IMR-90 (cell line): ENCODE data around the gene CPNE9. TPM values are rescaled to one million over a fixed set of nuclear protein-coding genes. Genes with fewer than 3 reads are reported as not detected.
A peak's percentile ranks its signal among the peaks of the same experiment; 100 is the strongest.

Source experiments
- ATAC-seq: fragments of 200-7000 bp; cut with Tn5 transposase; 2 replicates; pipeline ENCODE4 v1.9.1; 2020; ENCODE audit warnings: low read depth, mild to moderate bottlenecking, moderate library complexity
- Bru-seq: library from RNA; stranded (reverse); fragments of 400-500 nt; gene quantifications from one replicate; lab custom pipeline; 2021; lab: Mats Ljungman, UMichigan
- BruChase-seq, 2 experiments: library from RNA; stranded (reverse); fragments of 400-500 nt; gene quantifications; one replicate each; lab custom pipeline; 2021; lab: Mats Ljungman, UMichigan
- BruUV-seq: library from RNA; stranded (reverse); fragments of 400-500 nt; replicated peaks from 2 replicates; lab custom pipeline; 2021; lab: Mats Ljungman, UMichigan
- CTCF ChIA-PET: fragments of 300-600 bp; formaldehyde crosslinking; extraction: SDS; loops from one replicate; lab custom pipeline; 2021; ENCODE audit warnings: antibody characterized with exemption; lab: Yijun Ruan, JAX
- POLR2A ChIA-PET: fragments of 300-600 bp; sonication (Branson Sonifier 250); formaldehyde crosslinking; loops from one replicate; lab custom pipeline; 2022; ENCODE audit warnings: antibody characterized with exemption; ENCODE audit not compliant: unreplicated experiment; lab: Charles Lee
- DNase-seq: peaks from one replicate; pipeline ENCODE4 v3.0.0; 2013
- H2AFZ ChIP-seq: replicated peaks from 2 replicates; pipeline ENCODE3; 2013; ENCODE audit warnings: low read length, mild to moderate bottlenecking; ENCODE audit not compliant: poor library complexity
- H2AK5ac ChIP-seq: 2 replicates; pipeline ENCODE4 v1.6.1; 2013; ENCODE audit warnings: low read depth, low read length, inconsistent platforms
- H2AK9ac ChIP-seq: replicated peaks from 2 replicates; pipeline ENCODE3; 2013; ENCODE audit warnings: mild to moderate bottlenecking, low read depth, low read length, moderate library complexity; ENCODE audit not compliant: poor library complexity
- H2BK120ac ChIP-seq: 2 replicates; pipeline ENCODE4 v1.6.1; 2013; ENCODE audit warnings: low read depth, low read length, inconsistent platforms
- H2BK15ac ChIP-seq: 3 replicates; pipeline ENCODE4 v1.6.1; 2013; ENCODE audit warnings: low read depth, low read length, inconsistent platforms
- H2BK20ac ChIP-seq: 2 replicates; pipeline ENCODE4 v1.6.1; 2013; ENCODE audit warnings: low read depth, mild to moderate bottlenecking, inconsistent platforms, low read length, moderate library complexity
- H2BK5ac ChIP-seq: 2 replicates; pipeline ENCODE4 v1.6.1; 2013; ENCODE audit warnings: mild to moderate bottlenecking, low read depth, low read length, inconsistent platforms; ENCODE audit not compliant: poor library complexity, severe bottlenecking
- H3K14ac ChIP-seq: replicated peaks from 2 replicates; pipeline ENCODE4 v1.6.1; 2013; ENCODE audit warnings: low read depth, low read length, inconsistent platforms
- H3K18ac ChIP-seq: 2 replicates; pipeline ENCODE4 v1.6.1; 2013; ENCODE audit warnings: low read depth, low read length, control low read depth
- H3K23ac ChIP-seq: 2 replicates; pipeline ENCODE4 v1.6.1; 2013; ENCODE audit warnings: low read depth, low read length, inconsistent platforms
- H3K27ac ChIP-seq: 2 replicates; pipeline ENCODE4 v1.5.1; 2013; ENCODE audit warnings: mild to moderate bottlenecking, control low read depth, low read length; ENCODE audit not compliant: insufficient read depth
- H3K27me3 ChIP-seq: 2 replicates; pipeline ENCODE4 v1.6.1; 2013; ENCODE audit warnings: low read length; ENCODE audit not compliant: control insufficient read depth, insufficient read depth
- H3K36me3 ChIP-seq: 2 replicates; pipeline ENCODE4 v1.6.1; 2013; ENCODE audit warnings: low read length, mixed read lengths; ENCODE audit not compliant: control insufficient read depth, insufficient read depth
- H3K4ac ChIP-seq: 2 replicates; pipeline ENCODE4 v1.6.1; 2013; ENCODE audit warnings: low read depth, low read length, inconsistent platforms
- H3K4me1 ChIP-seq: 2 replicates; pipeline ENCODE4 v1.6.1; 2013; ENCODE audit warnings: low read length, mixed read lengths; ENCODE audit not compliant: control insufficient read depth, insufficient read depth
- H3K4me2 ChIP-seq: 2 replicates; pipeline ENCODE4 v1.6.1; 2013; ENCODE audit warnings: low read depth, mild to moderate bottlenecking, control low read depth, low read length, moderate library complexity
- H3K4me3 ChIP-seq: 2 replicates; pipeline ENCODE4 v1.5.1; 2013; ENCODE audit warnings: low read depth, mild to moderate bottlenecking, control low read depth, low read length, moderate library complexity; ENCODE audit not compliant: insufficient read depth
- H3K56ac ChIP-seq: 2 replicates; pipeline ENCODE4 v1.6.1; 2013; ENCODE audit warnings: low read length, inconsistent platforms; ENCODE audit not compliant: insufficient read depth; ENCODE audit errors: extremely low read depth
- H3K79me1 ChIP-seq, 2 experiments: 2 replicates each; pipeline ENCODE4 v1.6.1; 2013; ENCODE audit warnings: low read length in 2 of 2, inconsistent platforms in 1 of 2, low read depth in 1 of 2
- H3K9ac ChIP-seq: 2 replicates; pipeline ENCODE4 v1.6.1; 2013; ENCODE audit warnings: low read depth, low read length, control low read depth
- H3K9me1 ChIP-seq: 2 replicates; pipeline ENCODE4 v1.6.1; 2013; ENCODE audit warnings: low read length, inconsistent platforms; ENCODE audit not compliant: insufficient read depth
- H3K9me3 ChIP-seq: 2 replicates; pipeline ENCODE4 v1.6.1; 2013; ENCODE audit warnings: low read length; ENCODE audit not compliant: control insufficient read depth, insufficient read depth
- H4K20me1 ChIP-seq: 2 replicates; pipeline ENCODE4 v1.6.1; 2013; ENCODE audit warnings: low read length, inconsistent platforms; ENCODE audit not compliant: insufficient read depth
- H4K5ac ChIP-seq: 2 replicates; pipeline ENCODE4 v1.6.1; 2013; ENCODE audit warnings: mild to moderate bottlenecking, low read depth, low read length, control low read depth
- H4K8ac ChIP-seq, 2 experiments: 2 replicates each; pipeline ENCODE4 v1.6.1; 2013; ENCODE audit warnings: low read depth in 2 of 2, low read length in 2 of 2, control low read depth in 1 of 2, inconsistent platforms in 1 of 2
- H4K91ac ChIP-seq: 2 replicates; pipeline ENCODE4 v1.6.1; 2013; ENCODE audit warnings: low read depth, low read length, inconsistent platforms; ENCODE audit not compliant: insufficient read depth
- BHLHE40 ChIP-seq: fragments of 150-350 bp; IDR thresholded peaks from 2 replicates; pipeline ENCODE4 v1.6.1; 2016; ENCODE audit warnings: mild to moderate bottlenecking, low read depth, low read length
- ELK1 ChIP-seq: fragments of 150-350 bp; IDR thresholded peaks from 2 replicates; pipeline ENCODE4 v1.6.1; 2016; ENCODE audit warnings: low read depth, mild to moderate bottlenecking, low read length, moderate library complexity, borderline replicate concordance
- MAFK ChIP-seq: IDR thresholded peaks from 2 replicates; pipeline ENCODE4 v1.6.1; 2012; ENCODE audit warnings: low read depth, low read length, improper control_type of control experiment
- MAZ ChIP-seq: IDR thresholded peaks from 2 replicates; pipeline ENCODE4 v1.6.1; 2012; ENCODE audit warnings: low read depth, mild to moderate bottlenecking, low read length, improper control_type of control experiment, moderate library complexity, borderline replicate concordance
- USF2 ChIP-seq: fragments of 150-350 bp; IDR thresholded peaks from 2 replicates; pipeline ENCODE4 v1.6.1; 2017; ENCODE audit warnings: mild to moderate bottlenecking, antibody characterized with exemption, low read length, low read depth
- WGBS, 2 experiments: methylation state at CpG; one replicate each; pipeline versions ENCODE4 v1.1.5 to v1.1.7; 2013; ENCODE audit warnings: missing lambda C conversion rate in 2 of 2; ENCODE audit not compliant: insufficient read length in 1 of 2; ENCODE audit errors: extremely low coverage in 2 of 2; 5-methylcytosine and 5-hydroxymethylcytosine counted together
- dilution Hi-C: fragments of 300-500 bp; cut with HindIII; formaldehyde crosslinking; loops from one replicate; pipeline ENCODE4 v1.14.3; 2018; ENCODE audit warnings: low sequenced_read_pairs; ENCODE audit not compliant: unreplicated experiment
- in situ Hi-C: fragments of 300-500 bp; cut with MboI; formaldehyde crosslinking; loops from 3 replicates; pipeline ENCODE4 v1.14.3; 2019; ENCODE audit warnings: low sequenced_read_pairs, inconsistent platforms, mixed read lengths
- intact Hi-C: fragments of 100-400 bp; cut with micrococcal nuclease; formaldehyde crosslinking; loops from 2 replicates; pipeline ENCODE4 v1.10.0; 2022
- long read RNA-seq: library from polyadenylated mRNA; unstranded; transcript quantifications from one replicate; pipeline ENCODE4 v2.0.0, GENCODE V29; 2021; ENCODE audit not compliant: unreplicated experiment
- polyA plus RNA-seq, 3 experiments: library from polyadenylated mRNA; depleted of rRNA; stranded (reverse); fragments of >200 nt; gene quantifications; 2 replicates each; pipeline ENCODE4 v1.2.3, GENCODE V29; 2012; ENCODE audit warnings: low replicate concordance in 1 of 3
- total RNA-seq: library from RNA; depleted of rRNA; stranded (reverse); fragments of >200 nt; gene quantifications from 2 replicates; pipeline ENCODE4 v1.2.3, GENCODE V29; 2012; rRNA removed

The CPNE9 gene
- total RNA-seq, result not detected in 2 replicates
- polyA plus RNA-seq (2012; rRNA removed), result not detected in 2 replicates
- 0.04 TPM in 1 of 2 replicates, not detected in the other for polyA plus RNA-seq (2012; cell fraction: cytosol; rRNA removed)
- polyA plus RNA-seq (2012; cell fraction: nucleus; rRNA removed; ENCODE audit: low replicate concordance), result 0.05 and 0.12 TPM in 2 replicates
- Bru-seq, nascent RNA, result percentile 11 among the genes with signal in this experiment
- BruChase-seq, experiment 1, labeled RNA remaining after a 6-hour chase, result percentile 15 among the genes with signal in this experiment
- BruChase-seq, experiment 2, labeled RNA remaining after a 2-hour chase, result percentile 10 among the genes with signal in this experiment
- long read RNA-seq, result 0 reads

GRCh38 chr3:9703736-9704346 is at the start of gene CPNE9:
Gene CPNE9 (plus strand): TSS chr3:9703833. CDS start chr3:9703997, 164 bp downstream.
- peak within 1 kb of the TSS; percentile 81 for H2AFZ ChIP-seq
- TF ChIP-seq ELK1 (no peak), MAZ (no peak), USF2 (no peak), MAFK (no peak), BHLHE40 (no peak)
- no peak within 1 kb of the TSS for H2AK5ac ChIP-seq
- intact Hi-C loops, result no loop called here
- no peak within 1 kb of the TSS for H4K5ac ChIP-seq
- dilution Hi-C loops, result no loop called here
- H2BK120ac ChIP-seq, result no peak within 1 kb of the TSS
- no peak within 1 kb of the TSS for H3K27ac ChIP-seq
- ChIA-PET POLR2A (no interaction called here), CTCF (interaction anchor here (0.6 kb wide), 1 partner anchor 373 kb away, joined by 3 read pairs; no protein-coding TSS in a partner anchor)
- 3% methylated on average over 32 of the region's 56 CpGs; no CpG with 5 or more reads in 1 of the 2 experiments for WGBS, 2 experiments
- peak within 1 kb of the TSS; percentile 63 for H2AK9ac ChIP-seq
- peaks cover 19% of the 10 kb centered on the region for H3K36me3 ChIP-seq
- H3K27me3 ChIP-seq, result peaks cover 14% of the 10 kb centered on the region
- H3K4me1 ChIP-seq, result no peaks in the 10 kb centered on the region
- peak within 1 kb of the TSS; percentile 75 for H3K4me2 ChIP-seq
- no peak within 1 kb of the TSS for H3K23ac ChIP-seq
- no peaks in the 10 kb centered on the region for H3K79me1 ChIP-seq
- no peaks in the 10 kb centered on the region for H3K9me3 ChIP-seq
- no peaks in the 10 kb centered on the region for H4K20me1 ChIP-seq
- no peak within 1 kb of the TSS for H2BK5ac ChIP-seq
- H2BK20ac ChIP-seq, result no peak within 1 kb of the TSS
- no peak within 1 kb of the TSS for H4K91ac ChIP-seq
- no peak within 1 kb of the TSS for H3K18ac ChIP-seq
- no peak within 1 kb of the TSS for H4K8ac ChIP-seq
- no peak within 1 kb of the TSS for H3K56ac ChIP-seq
- H3K4ac ChIP-seq, result no peak within 1 kb of the TSS
- no peak within 1 kb of the TSS for H3K9ac ChIP-seq
- no peak for DNase-seq
- peak; percentile 55 for ATAC-seq
- in situ Hi-C loops, result no loop called here
- H3K9me1 ChIP-seq, result no peaks in the 10 kb centered on the region
- no peak within 1 kb of the TSS for H2BK15ac ChIP-seq
- no TSS peak for BruUV-seq
- H3K14ac ChIP-seq, result no peak within 1 kb of the TSS
- no peak within 1 kb of the TSS for H3K4me3 ChIP-seq
